ENCODE data around the gene PEG3.

DNA sequence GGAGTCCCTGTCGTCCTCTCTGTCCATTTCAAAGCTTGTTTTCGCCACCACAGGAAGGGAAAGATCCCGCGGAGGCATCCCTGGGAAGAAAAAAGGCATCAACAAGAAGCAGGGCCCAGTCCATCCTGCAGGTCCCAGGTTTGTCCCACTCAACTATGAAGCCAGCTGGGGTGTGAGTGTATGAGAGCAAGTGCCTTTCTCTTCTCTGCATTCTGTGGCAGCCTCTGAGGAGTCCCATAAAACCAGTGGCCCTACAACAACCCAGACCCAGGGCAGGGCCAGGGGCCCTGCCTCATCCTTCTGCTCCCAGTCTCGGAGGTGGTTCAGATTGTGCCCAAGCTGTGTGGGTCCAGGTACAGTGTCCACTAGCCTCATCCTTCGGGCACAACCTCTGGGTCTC lies 18.9 kb downstream of the PEG3 start:
- TF ChIP-seq ZNF644 (tag; IDR thresholded peaks at IDR 0.05; ENCODE audit: low read depth), result no peak
- TF ChIP-seq RAD21 (CRISPR knock-in tag; conservative IDR thresholded peaks at IDR 0.05 in 1 of 2, IDR thresholded peaks at IDR 0.05 in 1 of 2), result no peak
- TF ChIP-seq ZNF41 (CRISPR knock-in tag; conservative IDR thresholded peaks at IDR 0.05), result no peak
- TF ChIP-seq CBX5 (IDR thresholded peaks at IDR 0.05; ENCODE audit: borderline replicate concordance, low read depth), result no peak
- TF ChIP-seq POLR2AphosphoS5 (IDR thresholded peaks at IDR 0.05; ENCODE audit: control insufficient read depth, insufficient read depth, low read depth, low read length), result no peak
- no peak for TF ChIP-seq POLR2A (conservative IDR thresholded peaks at IDR 0.05)
- no peak for TF ChIP-seq NRF1 (conservative IDR thresholded peaks at IDR 0.05 in 1 of 2, IDR thresholded peaks at IDR 0.05 in 1 of 2)
